K562 (cell line): Measurements from ENCODE around the gene MAGI1. TPM values are rescaled to one million over a fixed set of nuclear protein-coding genes. Genes with fewer than 3 reads are reported as not detected.

Source experiments
- PBX2 ChIP-seq, 2 experiments: IDR thresholded peaks in 1 of 2; conservative IDR thresholded peaks in 1 of 2; 2 replicates each; pipeline ENCODE4 v1.6.1; 2016; ENCODE audit warnings: low read depth in 2 of 2, mild to moderate bottlenecking in 1 of 2, missing compliant biosample characterization in 1 of 2, missing genetic modification characterization in 1 of 2, moderate library complexity in 1 of 2
- PHB ChIP-seq: fragments of 250-450 bp; sonication (Bioruptor Pico); IDR thresholded peaks from 2 replicates; pipeline ENCODE4 v1.5.0; 2021
- SP1 ChIP-seq: sonication (generic); formaldehyde crosslinking; IDR thresholded peaks from 2 replicates; pipeline ENCODE4 v1.8.1; 2022; ENCODE audit warnings: mild to moderate bottlenecking, missing genetic modification reagents
- SRF ChIP-seq, 2 experiments: fragments of 250-450, 450-650 bp in 1 of 2; sonication (Bioruptor Pico) in 1 of 2; sonication (generic) in 1 of 2; formaldehyde crosslinking; IDR thresholded peaks; 2 replicates each; pipeline versions ENCODE4 v1.5.0 to v1.5.1; 2020 to 2022; ENCODE audit warnings: mild to moderate bottlenecking in 1 of 2, missing genetic modification reagents in 1 of 2
- TSHZ1 ChIP-seq: fragments of 250-450 bp; sonication (Bioruptor Pico); IDR thresholded peaks from 2 replicates; pipeline ENCODE4 v1.4.0; 2020; ENCODE audit warnings: mild to moderate bottlenecking, moderate library complexity
- ZHX1 ChIP-seq: fragments of 150-350 bp; conservative IDR thresholded peaks from 2 replicates; pipeline ENCODE4 v1.6.1; 2014; ENCODE audit warnings: low read length
- polyA plus RNA-seq, 8 experiments: library from polyadenylated mRNA; depleted of rRNA in 4 of 8; stranded (reverse) in 5 of 8; unstranded in 3 of 8; fragments of >200 nt; fragmentation: Nextera tagmentation in 2 of 8; fragmentation: Illumina TruSeq in 1 of 8; extraction: Ambion mirVana in 2 of 8; extraction: Trizol in 1 of 8; gene quantifications; 2 replicates each; pipeline versions ENCODE4 v1.2.1 to v1.2.3, GENCODE V29; 2011 to 2014; ENCODE audit warnings: inconsistent platforms in 1 of 8, missing spikeins in 1 of 8
- total RNA-seq, 7 experiments: library from RNA; depleted of rRNA in 6 of 7; stranded (reverse); fragments of >200 nt in 6 of 7; fragmentation: Illumina TruSeq in 2 of 7; extraction: Trizol in 2 of 7; gene quantifications; 2 replicates each; pipeline versions ENCODE4 v1.2.1 to v1.2.3, GENCODE V29; 2011 to 2021; ENCODE audit warnings: low replicate concordance in 1 of 7
- TF ChIP-seq, protein P1 (sequence below): fragments of 250-450 bp; sonication (Bioruptor Pico); IDR thresholded peaks from 2 replicates; pipeline ENCODE4 v1.5.0; 2020; ENCODE audit warnings: mild to moderate bottlenecking, borderline replicate concordance

Gene MAGI1
- total and polyA plus RNA-seq, 9 of the 15 experiments (the other 6 are each of a cell fraction or from before 2014, with no cell fraction given) = 7.8 to 59.4 (median 43.2) TPM

- TF ChIP-seq ZHX1 (no peak), TSHZ1 (no peak), PBX2 (CRISPR knock-in tag; IDR thresholded peaks at IDR 0.05; ENCODE audit: low read depth) (no peak), PBX2 (tag; conservative IDR thresholded peaks at IDR 0.05; ENCODE audit: low read depth) (no peak), PHB (CRISPR knock-in tag) (no peak), SP1 (CRISPR knock-in tag) (no peak), SRF (CRISPR knock-in tag; IDR thresholded peaks at IDR 0.05) (no peak)
- TF ChIP-seq, protein P1, sequence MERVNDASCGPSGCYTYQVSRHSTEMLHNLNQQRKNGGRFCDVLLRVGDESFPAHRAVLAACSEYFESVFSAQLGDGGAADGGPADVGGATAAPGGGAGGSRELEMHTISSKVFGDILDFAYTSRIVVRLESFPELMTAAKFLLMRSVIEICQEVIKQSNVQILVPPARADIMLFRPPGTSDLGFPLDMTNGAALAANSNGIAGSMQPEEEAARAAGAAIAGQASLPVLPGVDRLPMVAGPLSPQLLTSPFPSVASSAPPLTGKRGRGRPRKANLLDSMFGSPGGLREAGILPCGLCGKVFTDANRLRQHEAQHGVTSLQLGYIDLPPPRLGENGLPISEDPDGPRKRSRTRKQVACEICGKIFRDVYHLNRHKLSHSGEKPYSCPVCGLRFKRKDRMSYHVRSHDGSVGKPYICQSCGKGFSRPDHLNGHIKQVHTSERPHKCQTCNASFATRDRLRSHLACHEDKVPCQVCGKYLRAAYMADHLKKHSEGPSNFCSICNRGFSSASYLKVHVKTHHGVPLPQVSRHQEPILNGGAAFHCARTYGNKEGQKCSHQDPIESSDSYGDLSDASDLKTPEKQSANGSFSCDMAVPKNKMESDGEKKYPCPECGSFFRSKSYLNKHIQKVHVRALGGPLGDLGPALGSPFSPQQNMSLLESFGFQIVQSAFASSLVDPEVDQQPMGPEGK (CRISPR knock-in tag) = no peak
Measured at GRCh38 chr3:65761446-65762234, 277.1 kb downstream of the MAGI1 start (continued).
